Mucosa of stomach (tissue), 1 donor: ENCODE data around the gene CIRBP.
"Not testable (repeated sequence)": the region's sequence is repeated elsewhere in the genome, so short reads cannot be mapped to it uniquely, and the experiment has no call there.

Source experiments
- H3K27me3 ChIP-seq: one replicate; pipeline ENCODE4 v1.7.0; 2013; ENCODE audit warnings: mild to moderate bottlenecking, low read length; ENCODE audit not compliant: control insufficient read depth, insufficient read depth
- H3K36me3 ChIP-seq: one replicate; pipeline ENCODE4 v1.7.0; 2013; ENCODE audit warnings: low read length; ENCODE audit not compliant: control insufficient read depth, insufficient read depth
- H3K4me1 ChIP-seq: one replicate; pipeline ENCODE4 v1.7.0; 2013; ENCODE audit warnings: mild to moderate bottlenecking, low read length; ENCODE audit not compliant: control insufficient read depth, insufficient read depth
- H3K4me3 ChIP-seq: one replicate; pipeline ENCODE4 v1.7.0; 2013; ENCODE audit warnings: low read length
- H3K9ac ChIP-seq: one replicate; pipeline ENCODE4 v1.7.0; 2013; ENCODE audit warnings: mild to moderate bottlenecking, low read length, moderate library complexity
- H3K9me3 ChIP-seq: one replicate; pipeline ENCODE4 v1.7.0; 2013; ENCODE audit warnings: mild to moderate bottlenecking, low read length, moderate library complexity; ENCODE audit not compliant: control insufficient read depth
- donor health status: Pancreatic carcinoma.

Gene CIRBP

DNA sequence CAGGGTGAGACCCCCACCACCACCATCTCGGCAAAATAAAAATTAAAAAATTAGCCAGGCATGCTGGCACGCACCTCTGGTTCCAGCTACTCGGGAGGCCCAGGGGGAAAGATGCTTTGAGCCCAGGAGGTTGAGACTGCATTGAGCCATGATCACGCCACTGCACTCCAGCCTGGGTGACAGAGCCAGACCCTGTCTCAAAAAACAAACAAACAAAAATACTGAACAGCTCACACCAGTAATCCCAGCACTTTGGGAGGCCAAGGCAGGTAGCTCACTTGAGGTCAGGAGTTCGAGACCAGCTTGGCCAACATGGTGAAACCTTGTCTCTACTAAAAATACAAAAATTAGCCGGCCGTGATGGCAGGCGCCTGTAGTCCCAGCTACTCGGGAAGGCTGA lies 36.2 kb downstream of the CIRBP start:
- H3K36me3 ChIP-seq, H3K9me3 ChIP-seq, H3K9ac ChIP-seq, H3K4me3 ChIP-seq, H3K27me3 ChIP-seq: not testable (repeated sequence)
- H3K4me1 ChIP-seq, result peaks cover 16% of the 10 kb centered on the region

- Histone ChIP-seq H3K4me1 (peaks cover 16% of the 10 kb centered on the region), H3K4me3 (no peak overlapping the region), H3K27me3 (no peaks in the 10 kb centered on the region), H3K9ac (no peak overlapping the region), H3K36me3 (no peaks in the 10 kb centered on the region), H3K9me3 (no peaks in the 10 kb centered on the region)
These were observed 38.2 kb downstream of the CIRBP start for GRCh38 chr19:1307320-1307719.

GRCh38 chr19:1307755-1308303 lies 38.7 kb downstream of the CIRBP start:
- Histone ChIP-seq H3K4me3 (no peak overlapping the region), H3K9ac (no peak overlapping the region), H3K36me3 (no peaks in the 10 kb centered on the region), H3K27me3 (no peaks in the 10 kb centered on the region), H3K9me3 (no peaks in the 10 kb centered on the region), H3K4me1 (peaks cover 16% of the 10 kb centered on the region)

DNA sequence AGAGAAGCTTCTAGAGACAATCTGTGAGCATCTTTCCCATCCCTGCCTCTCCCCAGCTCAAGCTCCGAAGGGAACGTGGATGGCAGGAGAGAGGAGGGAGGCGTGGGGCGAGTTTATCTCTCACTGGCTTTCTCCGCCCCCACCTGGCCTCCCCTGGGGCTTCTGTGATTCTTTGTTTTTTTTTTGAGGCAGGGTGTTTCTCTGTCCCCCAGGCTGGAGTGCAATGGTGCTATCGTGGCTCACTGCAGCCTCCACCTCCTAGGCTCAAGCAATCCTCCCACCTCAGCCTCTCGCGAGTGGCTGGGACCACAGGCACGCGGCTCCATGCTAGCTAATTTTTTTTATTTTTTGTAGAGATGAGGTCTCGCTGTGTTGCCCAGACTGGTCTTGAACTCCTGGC lies 39.6 kb downstream of the CIRBP start:
- no peaks in the 10 kb centered on the region for H3K36me3 ChIP-seq
- H3K4me3 ChIP-seq, result no peak overlapping the region
- no peak overlapping the region for H3K9ac ChIP-seq
- H3K9me3 ChIP-seq, result no peaks in the 10 kb centered on the region
- peaks cover 22% of the 10 kb centered on the region for H3K4me1 ChIP-seq
- peaks cover 3% of the 10 kb centered on the region for H3K27me3 ChIP-seq

DNA sequence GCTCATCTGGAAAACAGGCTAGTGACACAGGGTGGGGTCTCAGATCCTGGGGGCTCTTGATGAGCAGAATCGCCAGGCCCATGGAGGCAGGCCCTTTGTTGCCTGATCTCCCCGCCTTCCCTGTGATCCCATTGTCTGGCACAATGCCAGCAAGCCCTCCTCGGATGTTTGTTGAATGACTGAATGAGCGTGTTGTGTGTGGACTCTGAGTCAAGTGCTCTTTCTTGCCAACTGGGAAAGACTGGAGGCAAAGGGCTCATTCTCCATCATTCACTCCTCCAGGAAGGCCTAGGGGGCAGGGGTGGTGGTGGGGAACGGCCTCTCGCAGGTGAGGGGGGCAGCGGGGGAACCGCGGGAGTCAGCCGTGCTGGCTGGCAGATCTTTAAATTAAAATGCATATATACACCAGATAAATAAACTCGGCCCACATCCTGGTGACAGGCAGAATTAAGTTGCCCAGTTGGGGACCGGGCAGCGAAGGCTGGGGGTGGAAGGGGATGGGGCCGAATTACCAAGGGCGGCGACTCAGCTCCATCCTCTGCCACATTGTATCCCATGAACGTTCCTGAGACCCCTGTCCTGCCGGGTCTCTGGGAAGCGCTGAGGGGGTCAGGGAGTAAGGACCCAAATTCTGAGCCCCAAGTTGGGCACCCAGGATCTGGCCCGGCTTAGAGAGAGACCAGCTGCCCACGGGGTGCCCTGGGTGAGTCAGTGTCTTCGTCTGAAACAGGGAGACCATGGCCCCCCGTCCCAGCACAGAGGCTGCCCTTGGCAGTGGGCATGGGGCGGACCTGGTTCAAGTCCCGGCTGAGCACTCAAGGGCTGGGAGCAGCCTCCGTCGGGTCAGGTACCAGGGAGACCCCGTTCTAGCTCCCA lies 41.1 kb downstream of the CIRBP start:
- Histone ChIP-seq H3K4me1 (peaks cover 9% of the 10 kb centered on the region), H3K9ac (no peak overlapping the region), H3K9me3 (no peaks in the 10 kb centered on the region), H3K27me3 (peaks cover 12% of the 10 kb centered on the region), H3K4me3 (no peak overlapping the region), H3K36me3 (no peaks in the 10 kb centered on the region)

DNA sequence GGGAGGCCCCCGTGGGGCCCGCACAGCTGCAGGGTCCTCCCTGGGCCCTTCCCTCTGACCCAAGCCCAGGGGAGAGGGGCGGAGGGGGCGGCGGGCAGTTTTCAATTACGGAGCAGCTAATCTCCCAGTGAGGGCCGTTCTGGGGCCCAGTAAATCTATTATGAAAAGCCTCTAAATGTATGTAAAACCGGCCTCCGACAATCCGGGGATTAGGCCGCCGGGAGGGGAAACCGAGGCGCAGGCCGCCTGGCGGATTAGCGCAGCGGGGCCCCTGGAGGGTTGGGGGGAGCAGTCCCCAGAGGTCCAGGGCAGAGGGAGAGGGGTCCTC lies 41.7 kb downstream of the CIRBP start:
- H3K4me1 ChIP-seq, result peaks cover 12% of the 10 kb centered on the region
- H3K4me3 ChIP-seq, result no peak overlapping the region
- H3K9ac ChIP-seq, result no peak overlapping the region
- H3K36me3 ChIP-seq, result no peaks in the 10 kb centered on the region
- H3K27me3 ChIP-seq, result peaks cover 18% of the 10 kb centered on the region
- no peaks in the 10 kb centered on the region for H3K9me3 ChIP-seq

DNA sequence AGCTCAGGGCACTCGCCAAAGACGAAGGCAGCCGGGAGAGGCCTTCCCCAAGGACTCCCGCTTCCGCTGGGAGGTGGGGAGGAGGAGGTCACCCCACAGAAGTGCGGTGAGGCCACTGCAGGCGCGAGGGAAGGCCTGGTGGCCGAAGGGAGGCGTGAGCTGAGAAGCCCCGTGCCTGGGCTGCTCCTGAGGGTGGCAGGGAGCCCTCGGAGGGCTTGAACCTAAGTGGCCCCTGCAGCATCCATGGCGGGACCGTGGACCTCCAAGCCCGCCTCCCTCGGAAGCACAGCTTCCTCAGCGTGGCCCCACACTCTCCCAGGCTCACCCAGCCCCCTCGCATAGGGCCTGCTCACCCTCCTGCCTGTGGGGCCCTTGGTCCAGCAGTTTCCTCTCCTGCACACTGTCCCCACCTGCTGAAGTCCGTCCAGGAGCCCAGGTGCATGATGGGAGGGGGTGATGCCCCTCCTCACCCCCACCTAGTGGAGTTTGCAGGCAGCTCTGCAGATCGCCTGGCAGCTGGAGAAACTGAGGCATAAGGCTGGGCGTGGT lies 42.5 kb downstream of the CIRBP start:
- Histone ChIP-seq H3K4me1 (peaks cover 12% of the 10 kb centered on the region), H3K27me3 (peaks cover 26% of the 10 kb centered on the region), H3K9me3 (no peaks in the 10 kb centered on the region)

GRCh38 chr19:1312767-1313694 lies 43.9 kb downstream of the CIRBP start:
- Histone ChIP-seq H3K27me3 (peaks cover 33% of the 10 kb centered on the region), H3K9ac (no peak overlapping the region), H3K4me1 (peaks cover 12% of the 10 kb centered on the region), H3K9me3 (no peaks in the 10 kb centered on the region), H3K36me3 (no peaks in the 10 kb centered on the region), H3K4me3 (no peak overlapping the region)

More for the DNA sequence above, 42.5 kb downstream of the CIRBP start:
- Histone ChIP-seq H3K4me3 (no peak overlapping the region), H3K36me3 (no peaks in the 10 kb centered on the region), H3K9ac (no peak overlapping the region)

GRCh38 chr19:1313695-1314613 lies 44.8 kb downstream of the CIRBP start:
- H3K36me3 ChIP-seq, result no peaks in the 10 kb centered on the region
- H3K27me3 ChIP-seq, result peaks cover 42% of the 10 kb centered on the region
- no peaks in the 10 kb centered on the region for H3K9me3 ChIP-seq
- no peak overlapping the region for H3K4me3 ChIP-seq
- H3K9ac ChIP-seq, result no peak overlapping the region
- H3K4me1 ChIP-seq, result peaks cover 12% of the 10 kb centered on the region

DNA sequence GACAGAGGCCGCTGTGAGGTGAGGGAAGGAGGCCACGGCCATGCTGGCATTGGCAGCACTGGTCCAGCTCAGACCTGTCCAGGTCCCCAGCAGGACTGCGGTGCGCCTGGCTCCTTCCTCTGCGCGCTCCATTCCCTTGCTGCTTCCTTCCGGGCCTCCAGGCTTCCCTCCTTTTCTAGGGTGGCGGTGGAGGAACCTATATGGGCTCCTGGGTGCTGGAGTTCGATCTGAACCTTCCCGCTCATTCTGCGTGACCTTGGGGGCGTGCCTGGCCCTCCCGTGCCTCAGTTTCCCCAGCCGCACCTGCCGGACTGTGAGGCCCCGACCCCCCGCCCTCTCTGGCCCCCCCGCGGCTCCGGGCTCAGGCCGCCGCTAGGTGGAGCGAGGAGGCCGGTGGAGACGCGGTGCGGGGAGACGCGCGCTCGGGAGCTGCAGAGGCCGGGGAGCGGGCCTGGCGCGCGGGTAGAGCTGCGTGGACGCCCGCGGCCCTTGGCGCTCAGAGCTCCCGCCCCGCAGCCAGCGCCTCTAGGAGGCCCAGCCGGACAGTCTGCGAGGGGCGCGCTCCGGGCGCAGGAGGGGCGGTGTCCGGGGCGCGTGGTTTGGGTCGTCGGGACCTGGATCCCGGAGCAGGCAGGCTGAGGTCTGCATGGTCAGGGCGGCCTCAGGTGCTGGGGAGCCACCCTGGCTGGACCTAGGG lies 46.5 kb downstream of the CIRBP start:
- Histone ChIP-seq H3K4me3 (no peak overlapping the region), H3K4me1 (peaks cover 12% of the 10 kb centered on the region), H3K36me3 (no peaks in the 10 kb centered on the region), H3K27me3 (peaks cover 48% of the 10 kb centered on the region), H3K9ac (no peak overlapping the region), H3K9me3 (no peaks in the 10 kb centered on the region)

DNA sequence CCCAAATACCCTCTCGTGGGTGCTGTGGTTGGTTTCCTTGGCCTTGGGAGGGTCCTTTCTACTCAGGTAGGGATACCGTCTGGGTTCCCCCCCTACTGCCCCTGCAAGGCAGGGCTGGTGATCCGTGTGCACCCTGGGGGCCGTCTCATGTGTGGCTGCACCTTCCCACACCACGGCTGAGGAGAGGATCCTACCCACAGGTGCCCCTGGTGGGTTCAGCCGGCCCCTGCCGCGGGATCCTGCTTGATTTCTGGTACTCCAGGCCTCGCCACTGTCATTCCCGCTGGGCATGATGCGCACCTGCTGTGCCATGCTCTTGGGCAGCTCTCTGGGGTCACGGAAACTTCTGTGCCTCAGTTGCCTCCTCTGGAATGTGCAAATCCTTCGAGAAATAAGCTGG lies 47.3 kb downstream of the CIRBP start:
- no peak overlapping the region for H3K4me3 ChIP-seq
- no peak overlapping the region for H3K9ac ChIP-seq
- H3K36me3 ChIP-seq, result no peaks in the 10 kb centered on the region
- peaks cover 12% of the 10 kb centered on the region for H3K4me1 ChIP-seq
- peaks cover 48% of the 10 kb centered on the region for H3K27me3 ChIP-seq
- no peaks in the 10 kb centered on the region for H3K9me3 ChIP-seq
